ENCODE data around the gene FAM81B.

GRCh38 chr5:95411474-95411873 is 20.3 kb downstream of the FAM81B start:
- TF ChIP-seq MXI1 (IDR thresholded peaks at IDR 0.05; ENCODE audit: low read depth, low read length) (no peak), TCF12 (IDR thresholded peaks at IDR 0.05) (no peak), RCOR1 (IDR thresholded peaks at IDR 0.05; ENCODE audit: low read length) (no peak), CTCF (IDR thresholded peaks at IDR 0.05) (no peak), POLR2AphosphoS5 (IDR thresholded peaks at IDR 0.05; ENCODE audit: low read depth, low read length) (no peak), ZBTB33 (IDR thresholded peaks at IDR 0.05; ENCODE audit: borderline replicate concordance, low read depth) (no peak), RAD21 (IDR thresholded peaks at IDR 0.05; ENCODE audit: low read length) (no peak), SIN3A (IDR thresholded peaks at IDR 0.05; ENCODE audit: borderline replicate concordance, low read depth, low read length) (no peak), MEF2A (IDR thresholded peaks at IDR 0.05; ENCODE audit: borderline replicate concordance, low read depth) (no peak), ELF1 (IDR thresholded peaks at IDR 0.05) (no peak)

All from SK-N-SH (cell line).